ENCODE data around the gene PHF19.

The PHF19 gene

GRCh38 chr9:120852240-120853010, 24.6 kb downstream of the PHF19 start:
- TF ChIP-seq, protein P1, sequence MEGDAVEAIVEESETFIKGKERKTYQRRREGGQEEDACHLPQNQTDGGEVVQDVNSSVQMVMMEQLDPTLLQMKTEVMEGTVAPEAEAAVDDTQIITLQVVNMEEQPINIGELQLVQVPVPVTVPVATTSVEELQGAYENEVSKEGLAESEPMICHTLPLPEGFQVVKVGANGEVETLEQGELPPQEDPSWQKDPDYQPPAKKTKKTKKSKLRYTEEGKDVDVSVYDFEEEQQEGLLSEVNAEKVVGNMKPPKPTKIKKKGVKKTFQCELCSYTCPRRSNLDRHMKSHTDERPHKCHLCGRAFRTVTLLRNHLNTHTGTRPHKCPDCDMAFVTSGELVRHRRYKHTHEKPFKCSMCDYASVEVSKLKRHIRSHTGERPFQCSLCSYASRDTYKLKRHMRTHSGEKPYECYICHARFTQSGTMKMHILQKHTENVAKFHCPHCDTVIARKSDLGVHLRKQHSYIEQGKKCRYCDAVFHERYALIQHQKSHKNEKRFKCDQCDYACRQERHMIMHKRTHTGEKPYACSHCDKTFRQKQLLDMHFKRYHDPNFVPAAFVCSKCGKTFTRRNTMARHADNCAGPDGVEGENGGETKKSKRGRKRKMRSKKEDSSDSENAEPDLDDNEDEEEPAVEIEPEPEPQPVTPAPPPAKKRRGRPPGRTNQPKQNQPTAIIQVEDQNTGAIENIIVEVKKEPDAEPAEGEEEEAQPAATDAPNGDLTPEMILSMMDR (IDR thresholded peaks at IDR 0.05; ENCODE audit: low read depth, low read length) = no peak
- no peak for TF ChIP-seq MYC (IDR thresholded peaks at IDR 0.05; ENCODE audit: low read depth, low read length)
- TF ChIP-seq POLR2A (IDR thresholded peaks at IDR 0.05; ENCODE audit: extremely low read depth, insufficient read length) = no peak
- TF ChIP-seq, protein P2, sequence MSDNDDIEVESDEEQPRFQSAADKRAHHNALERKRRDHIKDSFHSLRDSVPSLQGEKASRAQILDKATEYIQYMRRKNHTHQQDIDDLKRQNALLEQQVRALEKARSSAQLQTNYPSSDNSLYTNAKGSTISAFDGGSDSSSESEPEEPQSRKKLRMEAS (IDR thresholded peaks at IDR 0.05; ENCODE audit: low read depth, low read length) = no peak
- DNase-seq (ENCODE audit: low read depth) = no peak
- H3K4me3 ChIP-seq (ENCODE audit: low read depth, low read length) = no peak overlapping the region

- H3K4me3 ChIP-seq (ENCODE audit: low read depth, low read length) = no peak overlapping the region
Observed at GRCh38 chr9:120851449-120851848, 25.5 kb downstream of the PHF19 start.

DNA sequence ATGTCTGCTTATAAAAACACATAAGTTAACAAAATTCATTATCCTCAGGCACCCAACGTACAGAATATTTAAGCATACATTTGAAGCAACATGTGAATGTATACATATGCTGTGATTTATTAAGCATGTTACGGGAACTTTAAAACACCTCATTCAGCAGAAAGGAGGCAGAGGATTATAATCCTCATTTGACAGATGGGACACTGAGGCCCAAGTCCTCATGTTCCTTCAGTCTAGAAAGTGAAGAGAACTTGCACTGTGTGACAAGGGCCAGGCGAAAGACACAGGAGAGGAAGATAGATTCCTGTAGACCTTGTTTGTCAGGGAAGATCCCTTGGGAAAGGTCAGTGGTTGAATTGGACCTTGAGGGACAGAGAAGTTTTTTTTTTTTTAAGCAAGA, 26.7 kb downstream of the PHF19 start:
- H3K4me3 ChIP-seq (ENCODE audit: low read depth, low read length) = no peak overlapping the region
- TF ChIP-seq, protein P2 (IDR thresholded peaks at IDR 0.05; ENCODE audit: low read depth, low read length) = no peak
- TF ChIP-seq MYC (IDR thresholded peaks at IDR 0.05; ENCODE audit: low read depth, low read length) = no peak
- TF ChIP-seq, protein P1 (IDR thresholded peaks at IDR 0.05; ENCODE audit: low read depth, low read length) = no peak
- TF ChIP-seq POLR2A (IDR thresholded peaks at IDR 0.05; ENCODE audit: extremely low read depth, insufficient read length) = no peak
- no peak for DNase-seq (ENCODE audit: low read depth)

More at GRCh38 chr9:120851449-120851848, 25.5 kb downstream of the PHF19 start:
- DNase-seq (ENCODE audit: low read depth) = no peak
- TF ChIP-seq, protein P2 (IDR thresholded peaks at IDR 0.05; ENCODE audit: low read depth, low read length) = no peak
- TF ChIP-seq MYC (IDR thresholded peaks at IDR 0.05; ENCODE audit: low read depth, low read length) (no peak), POLR2A (IDR thresholded peaks at IDR 0.05; ENCODE audit: extremely low read depth, insufficient read length) (no peak)
- TF ChIP-seq, protein P1 (IDR thresholded peaks at IDR 0.05; ENCODE audit: low read depth, low read length) = no peak

- H3K4me3 ChIP-seq (ENCODE audit: low read depth, low read length) = no peak overlapping the region
- TF ChIP-seq POLR2A (IDR thresholded peaks at IDR 0.05; ENCODE audit: extremely low read depth, insufficient read length) (no peak), MYC (IDR thresholded peaks at IDR 0.05; ENCODE audit: low read depth, low read length) (no peak)
- TF ChIP-seq, protein P1 (IDR thresholded peaks at IDR 0.05; ENCODE audit: low read depth, low read length) = no peak
- TF ChIP-seq, protein P2 (IDR thresholded peaks at IDR 0.05; ENCODE audit: low read depth, low read length) = no peak
- no peak for DNase-seq (ENCODE audit: low read depth)
Observed at GRCh38 chr9:120846906-120847305, 30.1 kb downstream of the PHF19 start.

DNA sequence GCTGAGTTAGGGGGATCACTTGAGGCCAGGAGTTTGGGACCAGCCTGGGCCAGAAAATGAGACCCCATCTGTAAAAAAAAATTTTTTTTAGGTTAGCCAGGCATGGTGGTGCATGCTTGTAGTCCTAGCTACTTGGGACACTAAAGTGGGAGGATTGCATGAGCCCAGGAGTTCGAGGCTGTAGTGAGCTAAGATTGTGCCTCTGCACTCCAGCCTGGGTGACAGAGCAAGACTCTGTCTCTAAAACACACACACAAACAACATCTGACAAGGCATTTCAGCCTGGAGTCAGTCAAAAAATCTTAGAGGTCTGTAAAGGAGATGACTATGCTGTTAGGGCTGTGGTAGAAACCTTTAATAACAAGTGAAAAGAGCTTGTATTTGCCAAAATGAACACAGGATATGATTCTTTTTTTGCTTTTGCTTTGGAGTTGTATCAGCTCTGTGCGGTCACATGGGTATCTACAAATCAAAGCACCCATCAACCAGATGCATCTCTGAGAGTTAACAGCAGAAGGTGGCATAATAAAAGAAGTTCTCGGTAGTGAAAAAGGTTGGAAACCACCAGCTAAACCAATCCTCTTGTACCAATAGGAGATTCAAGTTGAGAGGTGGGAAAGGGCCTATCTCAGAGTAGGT, 30.6 kb downstream of the PHF19 start:
- TF ChIP-seq, protein P1 (IDR thresholded peaks at IDR 0.05; ENCODE audit: low read depth, low read length) = no peak
- TF ChIP-seq, protein P2 (IDR thresholded peaks at IDR 0.05; ENCODE audit: low read depth, low read length) = no peak
- no peak for TF ChIP-seq MYC (IDR thresholded peaks at IDR 0.05; ENCODE audit: low read depth, low read length)
- no peak for TF ChIP-seq POLR2A (IDR thresholded peaks at IDR 0.05; ENCODE audit: extremely low read depth, insufficient read length)
- DNase-seq (ENCODE audit: low read depth) = no peak

More for the DNA sequence above, 30.6 kb downstream of the PHF19 start:
- H3K4me3 ChIP-seq (ENCODE audit: low read depth, low read length) = no peak overlapping the region
